ENCODE measurements around the gene CD58. TPM values are rescaled to one million over a fixed set of nuclear protein-coding genes. Genes with fewer than 3 reads are reported as not detected.

CD58 gene
- total and polyA plus RNA-seq, 2 of the 4 experiments (the other 2 are of a cell fraction): 5.4 to 5.7 TPM

DNA sequence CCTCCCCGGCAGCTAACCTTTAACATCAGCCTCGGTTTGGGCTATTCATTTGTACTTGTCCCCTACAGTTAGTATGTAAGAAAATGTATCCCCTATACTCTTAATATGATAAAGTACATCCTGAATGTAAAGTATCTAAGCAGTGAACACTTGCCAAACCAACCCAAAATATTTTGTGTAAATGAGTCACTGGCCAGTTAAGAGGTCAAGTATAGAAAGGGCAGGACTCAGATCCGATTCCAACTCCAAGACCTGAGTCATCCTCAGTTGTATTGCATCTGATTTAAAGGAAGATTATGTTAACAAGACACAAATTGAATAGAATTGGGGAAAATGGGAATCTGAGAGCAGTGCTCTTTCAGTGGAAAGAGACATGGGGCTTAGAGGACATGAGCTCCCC is 84.4 kb downstream of the CD58 start:
- Histone ChIP-seq H3K23ac (ENCODE audit: low read depth, low read length) (no peak overlapping the region), H3K9me3 (ENCODE audit: control insufficient read depth, insufficient read depth, low read length) (no peaks in the 10 kb centered on the region), H4K91ac (ENCODE audit: insufficient read depth, low read depth, low read length) (0 out of 2 replicates have a peak overlapping the region, but pooled peaks have one; percentile 13), H2BK20ac (ENCODE audit: low read depth, low read length) (peak overlapping the region; percentile 47; the same call in 1 of the 2 replicates), H3K4me2 (ENCODE audit: low read depth, low read length) (peak overlapping the region; percentile 59; the same call in 1 of the 2 replicates), H4K5ac (ENCODE audit: low read depth, low read length) (no peak overlapping the region), H3K79me1 (ENCODE audit: low read depth in 1 of 2, low read length in 2 of 2) (no peaks in the 10 kb centered on the region), H3K27ac (ENCODE audit: insufficient read depth, low read length) (no peak overlapping the region; the same call in 1 of the 2 replicates), H4K20me1 (ENCODE audit: insufficient read depth, low read length) (no peaks in the 10 kb centered on the region), H2AFZ (replicated peaks; ENCODE audit: low read length, poor library complexity) (no peak overlapping the region), H3K56ac (ENCODE audit: extremely low read depth, insufficient read depth, low read length) (no peak overlapping the region), H2AK5ac (ENCODE audit: low read depth, low read length) (0 out of 2 replicates have a peak overlapping the region, but pooled peaks have one; percentile 6), H3K4me1 (ENCODE audit: control insufficient read depth, insufficient read depth, low read length) (peaks cover 9% of the 10 kb centered on the region), H4K8ac (ENCODE audit: low read depth in 2 of 2, low read length in 2 of 2) (no peak overlapping the region; a peak in 1 of 4 replicates), H3K9me1 (ENCODE audit: insufficient read depth, low read length) (no peaks in the 10 kb centered on the region; the same call in 1 of the 2 replicates), H3K36me3 (ENCODE audit: control insufficient read depth, insufficient read depth, low read length) (no peaks in the 10 kb centered on the region), H2AK9ac (replicated peaks; ENCODE audit: low read depth, low read length, poor library complexity) (no peak overlapping the region), H2BK15ac (ENCODE audit: low read depth, low read length) (no peak overlapping the region; the same call in 2 of the 3 replicates), H3K27me3 (ENCODE audit: control insufficient read depth, insufficient read depth, low read length) (no peaks in the 10 kb centered on the region), H3K14ac (replicated peaks; ENCODE audit: low read depth, low read length) (no peak overlapping the region), H3K4ac (ENCODE audit: low read depth, low read length) (no peak overlapping the region; the same call in 1 of the 2 replicates), H3K4me3 (ENCODE audit: insufficient read depth, low read depth, low read length) (no peak overlapping the region), H3K9ac (ENCODE audit: low read depth, low read length) (no peak overlapping the region), H2BK120ac (ENCODE audit: low read depth, low read length) (no peak overlapping the region), H2BK5ac (ENCODE audit: low read depth, low read length, poor library complexity, severe bottlenecking) (no peak overlapping the region), H3K18ac (ENCODE audit: low read depth, low read length) (peak overlapping the region; percentile 20; the same call in 1 of the 2 replicates)
- peak; percentile 88 for DNase-seq
- dilution Hi-C loops (cut with HindIII; ENCODE audit: low sequenced_read_pairs, unreplicated experiment): no loop called here
- ATAC-seq (ENCODE audit: low read depth): peak; percentile 75
- intact Hi-C loops (cut with micrococcal nuclease): loop anchor here (5.0 kb wide), 2 partner anchors 69 to 109 kb away; no protein-coding TSS in a partner anchor
- in situ Hi-C loops (cut with MboI; ENCODE audit: low sequenced_read_pairs): no loop called here
- no peak for TF ChIP-seq RFX5 (IDR thresholded peaks at IDR 0.05; ENCODE audit: low read depth, low read length)
- peak; percentile 81 for TF ChIP-seq FOS (IDR thresholded peaks at IDR 0.05; ENCODE audit: low read depth, low read length)
- TF ChIP-seq RAD21 (IDR thresholded peaks at IDR 0.05; ENCODE audit: low read length): no peak
- TF ChIP-seq SMC3 (IDR thresholded peaks at IDR 0.05; ENCODE audit: low read depth, low read length): no peak
- TF ChIP-seq POLR2A (IDR thresholded peaks at IDR 0.05; ENCODE audit: low read depth, low read length): no peak
- TF ChIP-seq RCOR1 (IDR thresholded peaks at IDR 0.05; ENCODE audit: insufficient replicate concordance, low read length): no peak
- peak; percentile 21; the same call in 1 of the 2 replicates for TF ChIP-seq CEBPB (IDR thresholded peaks at IDR 0.05; ENCODE audit: low read depth, low read length)
- TF ChIP-seq, protein P1, sequence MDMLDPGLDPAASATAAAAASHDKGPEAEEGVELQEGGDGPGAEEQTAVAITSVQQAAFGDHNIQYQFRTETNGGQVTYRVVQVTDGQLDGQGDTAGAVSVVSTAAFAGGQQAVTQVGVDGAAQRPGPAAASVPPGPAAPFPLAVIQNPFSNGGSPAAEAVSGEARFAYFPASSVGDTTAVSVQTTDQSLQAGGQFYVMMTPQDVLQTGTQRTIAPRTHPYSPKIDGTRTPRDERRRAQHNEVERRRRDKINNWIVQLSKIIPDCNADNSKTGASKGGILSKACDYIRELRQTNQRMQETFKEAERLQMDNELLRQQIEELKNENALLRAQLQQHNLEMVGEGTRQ (IDR thresholded peaks at IDR 0.05; ENCODE audit: low read depth, low read length): no peak
- TF ChIP-seq, protein P2, sequence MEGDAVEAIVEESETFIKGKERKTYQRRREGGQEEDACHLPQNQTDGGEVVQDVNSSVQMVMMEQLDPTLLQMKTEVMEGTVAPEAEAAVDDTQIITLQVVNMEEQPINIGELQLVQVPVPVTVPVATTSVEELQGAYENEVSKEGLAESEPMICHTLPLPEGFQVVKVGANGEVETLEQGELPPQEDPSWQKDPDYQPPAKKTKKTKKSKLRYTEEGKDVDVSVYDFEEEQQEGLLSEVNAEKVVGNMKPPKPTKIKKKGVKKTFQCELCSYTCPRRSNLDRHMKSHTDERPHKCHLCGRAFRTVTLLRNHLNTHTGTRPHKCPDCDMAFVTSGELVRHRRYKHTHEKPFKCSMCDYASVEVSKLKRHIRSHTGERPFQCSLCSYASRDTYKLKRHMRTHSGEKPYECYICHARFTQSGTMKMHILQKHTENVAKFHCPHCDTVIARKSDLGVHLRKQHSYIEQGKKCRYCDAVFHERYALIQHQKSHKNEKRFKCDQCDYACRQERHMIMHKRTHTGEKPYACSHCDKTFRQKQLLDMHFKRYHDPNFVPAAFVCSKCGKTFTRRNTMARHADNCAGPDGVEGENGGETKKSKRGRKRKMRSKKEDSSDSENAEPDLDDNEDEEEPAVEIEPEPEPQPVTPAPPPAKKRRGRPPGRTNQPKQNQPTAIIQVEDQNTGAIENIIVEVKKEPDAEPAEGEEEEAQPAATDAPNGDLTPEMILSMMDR (conservative IDR thresholded peaks at IDR 0.05; ENCODE audit: low read depth, low read length): no peak
- no peak for TF ChIP-seq MAFK (IDR thresholded peaks at IDR 0.05; ENCODE audit: low read depth, low read length)
- no peak for TF ChIP-seq CHD1 (IDR thresholded peaks at IDR 0.05; ENCODE audit: low read depth, low read length)
- TF ChIP-seq NFE2L2 (IDR thresholded peaks at IDR 0.05; ENCODE audit: low read depth, low read length): peak; percentile 19; the same call in 1 of the 2 replicates
- TF ChIP-seq BHLHE40 (IDR thresholded peaks at IDR 0.05; ENCODE audit: low read depth, low read length): no peak
- WGBS, 2 experiments (ENCODE audit: extremely low coverage in 2 of 2, insufficient read length in 1 of 2): no CpG with 5 or more reads among the region's 3 CpGs
- ChIA-PET POLR2A (ENCODE audit: unreplicated experiment) (no interaction called here), CTCF (interaction anchor here (0.9 to 3.9 kb wide), 13 partner anchors 10 to 592 kb away, joined by 3 to 41 read pairs (median 5); no protein-coding TSS in a partner anchor)
- BruUV-seq (replicated peaks): no TSS peak
